Endometrial microvascular endothelial cells (primary cell): ENCODE data around the gene MDM2. TPM values are rescaled to one million over a fixed set of nuclear protein-coding genes. Genes with fewer than 3 reads are reported as not detected.
"Not testable (repeated sequence)": the region's sequence is repeated elsewhere in the genome, so short reads cannot be mapped to it uniquely, and the experiment has no call there.

Source experiments
- in situ Hi-C: cut with HindIII; loops from 2 replicates; pipeline ENCODE4 v1.10.0; 2017; ENCODE audit warnings: low sequenced_read_pairs, low pct_unique_long_range_greater_than_20kb; ENCODE audit errors: inconsistent ontology term
- total RNA-seq: library from RNA; depleted of rRNA; stranded (reverse); fragments of >200 nt; gene quantifications from one replicate; pipeline ENCODE4 v1.2.3, GENCODE V29; 2015; ENCODE audit errors: inconsistent ontology term

MDM2 gene
- total RNA-seq, 1 donor from 2014 or later, result 165 TPM

GRCh38 chr12:68781728-68782127 is 26.2 kb upstream of the MDM2 start:
- in situ Hi-C loops, result no loop called here

- in situ Hi-C loops, result no loop called here
Measured at GRCh38 chr12:68784015-68784414, 24.0 kb upstream of the MDM2 start.

GRCh38 chr12:68785358-68785757 is 22.6 kb upstream of the MDM2 start:
- in situ Hi-C loops, result no loop called here

GRCh38 chr12:68785823-68786222 is 22.2 kb upstream of the MDM2 start:
- in situ Hi-C loops, result no loop called here

GRCh38 chr12:68786929-68787328 is 21.0 kb upstream of the MDM2 start:
- in situ Hi-C loops, result no loop called here

- in situ Hi-C loops, result no loop called here
Measured at GRCh38 chr12:68788554-68789143, 19.3 kb upstream of the MDM2 start.

- in situ Hi-C loops, result no loop called here
Measured at GRCh38 chr12:68789144-68789878, 18.7 kb upstream of the MDM2 start.

GRCh38 chr12:68790081-68790951 is 17.7 kb upstream of the MDM2 start:
- in situ Hi-C loops, result no loop called here

- in situ Hi-C loops, result no loop called here
Measured at GRCh38 chr12:68790952-68791234, 17.1 kb upstream of the MDM2 start.

GRCh38 chr12:68791897-68792481 is 16.0 kb upstream of the MDM2 start:
- in situ Hi-C loops, result no loop called here

- in situ Hi-C loops, result no loop called here
Measured at GRCh38 chr12:68792952-68793351, 15.0 kb upstream of the MDM2 start.

GRCh38 chr12:68793436-68793835 is 14.5 kb upstream of the MDM2 start:
- in situ Hi-C loops, result no loop called here

- in situ Hi-C loops, result no loop called here
Measured at GRCh38 chr12:68793975-68794652, 13.9 kb upstream of the MDM2 start.

GRCh38 chr12:68794653-68795251 is 13.2 kb upstream of the MDM2 start:
- in situ Hi-C loops, result no loop called here

GRCh38 chr12:68796399-68796798 is 11.6 kb upstream of the MDM2 start:
- in situ Hi-C loops, result no loop called here

GRCh38 chr12:68798882-68799234 is 9.1 kb upstream of the MDM2 start:
- in situ Hi-C loops, result no loop called here

GRCh38 chr12:68800294-68800693 is 7.7 kb upstream of the MDM2 start:
- in situ Hi-C loops, result no loop called here

GRCh38 chr12:68801124-68801523 is 6.9 kb upstream of the MDM2 start:
- in situ Hi-C loops, result not testable (repeated sequence)

- in situ Hi-C loops, result not testable (repeated sequence)
Measured at GRCh38 chr12:68802372-68802745, 5.6 kb upstream of the MDM2 start.
